ENCODE data around the gene PILRA. TPM values are rescaled to one million over a fixed set of nuclear protein-coding genes. Genes with fewer than 3 reads are reported as not detected.
"Not testable (repeated sequence)": the region's sequence is repeated elsewhere in the genome, so short reads cannot be mapped to it uniquely, and the experiment has no call there.

Gene PILRA
- total and polyA plus RNA-seq, 10 of the 15 experiments (the other 5 are each of a cell fraction or from before 2014, with no cell fraction given) = 6.6 to 43.3 (median 11.5) TPM

- CTCF ChIA-PET = interaction anchor here (0.6 to 3.3 kb wide), 4 partner anchors 10 to 231 kb away, joined by 3 to 39 read pairs (median 8); no protein-coding TSS in a partner anchor
Measured at GRCh38 chr7:100363797-100364196, 9.5 kb upstream of the PILRA start.

DNA sequence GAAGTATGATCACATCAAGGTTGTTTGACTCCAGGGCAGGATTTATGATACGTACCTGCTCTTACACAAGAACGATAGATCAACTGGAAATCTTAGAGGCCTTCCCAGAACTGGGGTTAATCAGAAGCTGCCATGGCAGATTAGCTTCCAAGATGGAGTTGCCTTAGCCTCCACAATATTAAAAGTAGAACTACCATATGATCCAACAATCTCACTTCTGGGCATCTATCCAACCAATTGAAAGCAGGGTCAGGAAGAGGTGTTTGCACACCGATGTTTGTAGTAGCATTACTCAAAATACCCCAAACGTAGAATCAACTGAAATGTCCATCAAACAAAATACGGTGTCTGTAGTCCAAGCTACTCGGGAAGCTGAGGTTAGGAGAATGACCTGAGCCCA lies 8.8 kb upstream of the PILRA start:
- intact Hi-C loops (cut with micrococcal nuclease; ENCODE audit: unreplicated experiment) = loop anchor here (10.0 kb wide), 1 partner anchor 180 kb away; no protein-coding TSS in a partner anchor
- 0 out of 2 replicates have a peak, but pooled peaks have one; percentile 5 for TF ChIP-seq POLR2AphosphoS5 (IDR thresholded peaks at IDR 0.05; ENCODE audit: low read length)
- no peak for TF ChIP-seq ETV6 (conservative IDR thresholded peaks at IDR 0.05 in 1 of 2, IDR thresholded peaks at IDR 0.05 in 1 of 2; ENCODE audit: borderline replicate concordance in 1 of 2, low read depth in 1 of 2)
- no peak for TF ChIP-seq STAT1 (conservative IDR thresholded peaks at IDR 0.05)
- TF ChIP-seq, protein P1, sequence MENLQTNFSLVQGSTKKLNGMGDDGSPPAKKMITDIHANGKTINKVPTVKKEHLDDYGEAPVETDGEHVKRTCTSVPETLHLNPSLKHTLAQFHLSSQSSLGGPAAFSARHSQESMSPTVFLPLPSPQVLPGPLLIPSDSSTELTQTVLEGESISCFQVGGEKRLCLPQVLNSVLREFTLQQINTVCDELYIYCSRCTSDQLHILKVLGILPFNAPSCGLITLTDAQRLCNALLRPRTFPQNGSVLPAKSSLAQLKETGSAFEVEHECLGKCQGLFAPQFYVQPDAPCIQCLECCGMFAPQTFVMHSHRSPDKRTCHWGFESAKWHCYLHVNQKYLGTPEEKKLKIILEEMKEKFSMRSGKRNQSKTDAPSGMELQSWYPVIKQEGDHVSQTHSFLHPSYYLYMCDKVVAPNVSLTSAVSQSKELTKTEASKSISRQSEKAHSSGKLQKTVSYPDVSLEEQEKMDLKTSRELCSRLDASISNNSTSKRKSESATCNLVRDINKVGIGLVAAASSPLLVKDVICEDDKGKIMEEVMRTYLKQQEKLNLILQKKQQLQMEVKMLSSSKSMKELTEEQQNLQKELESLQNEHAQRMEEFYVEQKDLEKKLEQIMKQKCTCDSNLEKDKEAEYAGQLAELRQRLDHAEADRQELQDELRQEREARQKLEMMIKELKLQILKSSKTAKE (IDR thresholded peaks at IDR 0.05; ENCODE audit: low read depth, poor library complexity, severe bottlenecking) = no peak
- no peak for TF ChIP-seq RUNX3 (IDR thresholded peaks at IDR 0.05; ENCODE audit: low read length)
- no peak for TF ChIP-seq RCOR1 (conservative IDR thresholded peaks at IDR 0.05; ENCODE audit: low read depth, low read length)
- TF ChIP-seq ZNF687 (IDR thresholded peaks at IDR 0.05) = peak; percentile 26; the same call in 1 of the 2 replicates

More at GRCh38 chr7:100363797-100364196, 9.5 kb upstream of the PILRA start:
- DNase-seq (ENCODE audit: low read depth, low spot score); H4K20me1 ChIP-seq (ENCODE audit: control insufficient read depth, insufficient read depth); H3K4me2 ChIP-seq (ENCODE audit: control insufficient read depth, insufficient read depth); H3K4me3 ChIP-seq; H2AFZ ChIP-seq (ENCODE audit: control insufficient read depth, low read depth, low read length); H3K27me3 ChIP-seq (replicated peaks in 1 of 2; ENCODE audit: control insufficient read depth in 2 of 2, insufficient read depth in 2 of 2, low read length in 1 of 2); H3K27ac ChIP-seq (ENCODE audit: control insufficient read depth, insufficient read depth); BruUV-seq (replicated peaks); H3K9ac ChIP-seq (ENCODE audit: control insufficient read depth, insufficient read depth, low read length); ATAC-seq; FAIRE-seq; in situ Hi-C loops (cut with MboI); H3K79me2 ChIP-seq (ENCODE audit: control insufficient read depth, insufficient read depth, low read length); H3K9me3 ChIP-seq (replicated peaks; ENCODE audit: control insufficient read depth, insufficient read depth, low read length): not testable (repeated sequence)
- intact Hi-C loops (cut with micrococcal nuclease; ENCODE audit: unreplicated experiment) = loop anchor here (10.0 kb wide), 1 partner anchor 181 kb away; no protein-coding TSS in a partner anchor
- POLR2A ChIA-PET = interaction anchor here (0.5 to 1.7 kb wide), 3 partner anchors 17 to 116 kb away, joined by 3 to 6 read pairs (median 4); no protein-coding TSS in a partner anchor
- SMC1A ChIA-PET (ENCODE audit: uncharacterized antibody, unreplicated experiment) = interaction anchor here (0.6 to 3.6 kb wide), 9 partner anchors 11 to 231 kb away, joined by 3 to 16 read pairs (median 6); no protein-coding TSS in a partner anchor
- peaks cover 48% of the 10 kb centered on the region for H3K4me1 ChIP-seq (ENCODE audit: control insufficient read depth, insufficient read depth, low read length)
- H3K36me3 ChIP-seq (ENCODE audit: control insufficient read depth in 2 of 2, insufficient read depth in 2 of 2, low read length in 1 of 2) = peaks cover 15 to 26% of the 10 kb centered on the region in 2 experiments
- RAD21 ChIA-PET (ENCODE audit: unreplicated experiment) = interaction anchor here (1.0 kb wide), 1 partner anchor 196 kb away, joined by 3 read pairs; no protein-coding TSS in a partner anchor
- WGBS (ENCODE audit: insufficient coverage, insufficient replicate concordance, low lambda C conversion rate, missing lambda C conversion rate) = 97% methylated on average over 6 of the region's 7 CpGs

More for the DNA sequence above, 8.8 kb upstream of the PILRA start:
- Histone ChIP-seq H2AFZ (ENCODE audit: control insufficient read depth, low read depth, low read length) (no peak overlapping the region), H3K4me1 (ENCODE audit: control insufficient read depth, insufficient read depth, low read length) (peaks cover 50% of the 10 kb centered on the region), H3K27ac (ENCODE audit: control insufficient read depth, insufficient read depth) (peak overlapping the region; percentile 6), H3K9me3 (replicated peaks; ENCODE audit: control insufficient read depth, insufficient read depth, low read length) (no peaks in the 10 kb centered on the region), H3K27me3 (replicated peaks in 1 of 2; ENCODE audit: control insufficient read depth in 2 of 2, insufficient read depth in 2 of 2, low read length in 1 of 2) (no peaks in the 10 kb centered on the region), H3K4me2 (ENCODE audit: control insufficient read depth, insufficient read depth) (no peak overlapping the region), H3K9ac (ENCODE audit: control insufficient read depth, insufficient read depth, low read length) (no peak overlapping the region), H4K20me1 (ENCODE audit: control insufficient read depth, insufficient read depth) (no peaks in the 10 kb centered on the region), H3K79me2 (ENCODE audit: control insufficient read depth, insufficient read depth, low read length) (no peaks in the 10 kb centered on the region), H3K4me3 (no peak overlapping the region), H3K36me3 (ENCODE audit: control insufficient read depth in 2 of 2, insufficient read depth in 2 of 2, low read length in 1 of 2) (peaks cover 9 to 19% of the 10 kb centered on the region in 2 experiments)
- 91% methylated on average over 6 of the region's 6 CpGs for whole genome bisulfite sequencing (ENCODE audit: insufficient coverage, insufficient replicate concordance, low lambda C conversion rate, missing lambda C conversion rate)
- ChIA-PET SMC1A (ENCODE audit: uncharacterized antibody, unreplicated experiment) (interaction anchor here (0.6 to 3.6 kb wide), 11 partner anchors 10 to 232 kb away, joined by 3 to 16 read pairs (median 6); no protein-coding TSS in a partner anchor), CTCF (interaction anchor here (0.6 to 3.3 kb wide), 7 partner anchors 10 to 232 kb away, joined by 3 to 39 read pairs (median 3); no protein-coding TSS in a partner anchor), POLR2A (interaction anchor here (0.5 to 1.9 kb wide), 7 partner anchors 11 to 115 kb away, joined by 3 to 11 read pairs (median 4); partner anchors contain the start of genes MEPCE and ZCWPW1), RAD21 (ENCODE audit: unreplicated experiment) (interaction anchor here (0.7 to 1.9 kb wide), 5 partner anchors 10 to 196 kb away, joined by 3 to 8 read pairs (median 5); partner anchors contain the start of gene ZCWPW1)
- DNase-seq (ENCODE audit: low read depth, low spot score) (no peak), ATAC-seq (no peak), FAIRE-seq (no peak)
- no TSS peak for BruUV-seq (replicated peaks)
- in situ Hi-C loops (cut with MboI) = no loop called here
